Ovary (tissue), 3 donors: ENCODE measurements around the gene RPS27L.

ENCODE experiments used
- POLR2A ChIP-seq: fragments of 450-650 bp; IDR thresholded peaks from one replicate; pipeline ENCODE4 v1.6.1; 2017; ENCODE audit warnings: antibody characterized with exemption, mild to moderate bottlenecking, moderate library complexity
- TF ChIP-seq, protein P1 (sequence below), 3 donors: fragments of 450-650 bp in 2 of 3; fragments of 200-600 bp in 1 of 3; IDR thresholded peaks; one replicate each; pipeline versions ENCODE4 v1.5.1 to v1.8.0; 2016 to 2022; ENCODE audit warnings: antibody characterized with exemption in 3 of 3, mild to moderate bottlenecking in 1 of 3
- donor health status: DM: no; HTN: no; CAD: no.

GRCh38 chr15:63172851-63173451, 15.7 kb upstream of the RPS27L start:
- TF ChIP-seq, protein P1, sequence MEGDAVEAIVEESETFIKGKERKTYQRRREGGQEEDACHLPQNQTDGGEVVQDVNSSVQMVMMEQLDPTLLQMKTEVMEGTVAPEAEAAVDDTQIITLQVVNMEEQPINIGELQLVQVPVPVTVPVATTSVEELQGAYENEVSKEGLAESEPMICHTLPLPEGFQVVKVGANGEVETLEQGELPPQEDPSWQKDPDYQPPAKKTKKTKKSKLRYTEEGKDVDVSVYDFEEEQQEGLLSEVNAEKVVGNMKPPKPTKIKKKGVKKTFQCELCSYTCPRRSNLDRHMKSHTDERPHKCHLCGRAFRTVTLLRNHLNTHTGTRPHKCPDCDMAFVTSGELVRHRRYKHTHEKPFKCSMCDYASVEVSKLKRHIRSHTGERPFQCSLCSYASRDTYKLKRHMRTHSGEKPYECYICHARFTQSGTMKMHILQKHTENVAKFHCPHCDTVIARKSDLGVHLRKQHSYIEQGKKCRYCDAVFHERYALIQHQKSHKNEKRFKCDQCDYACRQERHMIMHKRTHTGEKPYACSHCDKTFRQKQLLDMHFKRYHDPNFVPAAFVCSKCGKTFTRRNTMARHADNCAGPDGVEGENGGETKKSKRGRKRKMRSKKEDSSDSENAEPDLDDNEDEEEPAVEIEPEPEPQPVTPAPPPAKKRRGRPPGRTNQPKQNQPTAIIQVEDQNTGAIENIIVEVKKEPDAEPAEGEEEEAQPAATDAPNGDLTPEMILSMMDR (IDR thresholded peaks at IDR 0.05): no peak
- TF ChIP-seq POLR2A: no peak
